ENCODE measurements around the gene TMEM181. TPM values are rescaled to one million over a fixed set of nuclear protein-coding genes. Genes with fewer than 3 reads are reported as not detected.

TMEM181 gene
- total RNA-seq, 1 donor from 2014 or later, result 28.4 TPM

- Histone ChIP-seq H3K36me3 (peaks cover 67% of the 10 kb centered on the region), H3K27ac (no peak overlapping the region), H3K4me1 (no peaks in the 10 kb centered on the region), H3K4me3 (no peak overlapping the region), H3K27me3 (ENCODE audit: low read depth) (no peaks in the 10 kb centered on the region), H3K9me3 (no peaks in the 10 kb centered on the region)
- ATAC-seq, result no peak
- TF ChIP-seq CTCF (IDR thresholded peaks at IDR 0.05), result no peak
- no peak for DNase-seq
- intact Hi-C loops (cut with DNase I), result no loop called here
Measured at GRCh38 chr6:158584236-158584651, 24.4 kb downstream of the TMEM181 start.

GRCh38 chr6:158586652-158587051 lies 26.8 kb downstream of the TMEM181 start:
- intact Hi-C loops (cut with DNase I), result no loop called here
- no peak for TF ChIP-seq CTCF (IDR thresholded peaks at IDR 0.05)
- no peak overlapping the region for H3K27ac ChIP-seq

GRCh38 chr6:158589366-158589765 lies 29.5 kb downstream of the TMEM181 start:
- ATAC-seq (no peak), DNase-seq (no peak)
- Histone ChIP-seq H3K4me1 (no peaks in the 10 kb centered on the region), H3K27me3 (ENCODE audit: low read depth) (no peaks in the 10 kb centered on the region), H3K9me3 (no peaks in the 10 kb centered on the region), H3K27ac (no peak overlapping the region), H3K4me3 (no peak overlapping the region), H3K36me3 (peaks cover 98% of the 10 kb centered on the region)
- no peak for TF ChIP-seq CTCF (IDR thresholded peaks at IDR 0.05)
- intact Hi-C loops (cut with DNase I), result no loop called here

More at GRCh38 chr6:158586652-158587051, 26.8 kb downstream of the TMEM181 start:
- DNase-seq (no peak), ATAC-seq (no peak)
- no peak overlapping the region for H3K4me3 ChIP-seq
- no peaks in the 10 kb centered on the region for H3K4me1 ChIP-seq
- H3K36me3 ChIP-seq, result peaks cover 85% of the 10 kb centered on the region
- H3K27me3 ChIP-seq (ENCODE audit: low read depth), result no peaks in the 10 kb centered on the region
- no peaks in the 10 kb centered on the region for H3K9me3 ChIP-seq

- ATAC-seq, result no peak
- Histone ChIP-seq H3K9me3 (no peaks in the 10 kb centered on the region), H3K4me1 (no peaks in the 10 kb centered on the region), H3K27me3 (ENCODE audit: low read depth) (no peaks in the 10 kb centered on the region), H3K36me3 (peaks cover 97% of the 10 kb centered on the region), H3K4me3 (no peak overlapping the region), H3K27ac (no peak overlapping the region)
- no peak for DNase-seq
- intact Hi-C loops (cut with DNase I), result no loop called here
- TF ChIP-seq CTCF (IDR thresholded peaks at IDR 0.05), result no peak
Measured at GRCh38 chr6:158591134-158591809, 31.4 kb downstream of the TMEM181 start.

GRCh38 chr6:158591810-158592209 lies 31.9 kb downstream of the TMEM181 start:
- DNase-seq, result no peak
- H3K27ac ChIP-seq, result no peak overlapping the region
- peaks cover 97% of the 10 kb centered on the region for H3K36me3 ChIP-seq
- H3K9me3 ChIP-seq, result no peaks in the 10 kb centered on the region
- no peaks in the 10 kb centered on the region for H3K27me3 ChIP-seq (ENCODE audit: low read depth)
- H3K4me3 ChIP-seq, result no peak overlapping the region
- intact Hi-C loops (cut with DNase I), result no loop called here
- ATAC-seq, result no peak
- no peak for TF ChIP-seq CTCF (IDR thresholded peaks at IDR 0.05)
- no peaks in the 10 kb centered on the region for H3K4me1 ChIP-seq

All from lower lobe of right lung (tissue), 2 donors.